ENCODE measurements around the gene MYO6.

MYO6 gene

GRCh38 chr6:75827163-75827562 is 78.1 kb downstream of the MYO6 start:
- no peak for DNase-seq (ENCODE audit: low spot score)

GRCh38 chr6:75830959-75831885 is 82.2 kb downstream of the MYO6 start:
- DNase-seq (ENCODE audit: low spot score) = no peak

GRCh38 chr6:75834447-75834846 is 85.4 kb downstream of the MYO6 start:
- no peak for DNase-seq (ENCODE audit: low spot score)

- DNase-seq (ENCODE audit: low spot score) = no peak
These were observed 93.2 kb downstream of the MYO6 start for GRCh38 chr6:75842191-75842590.

GRCh38 chr6:75842732-75843131 is 93.7 kb downstream of the MYO6 start:
- no peak for DNase-seq (ENCODE audit: low spot score)

- DNase-seq (ENCODE audit: low spot score) = no peak
These were observed 94.4 kb downstream of the MYO6 start for GRCh38 chr6:75843396-75843795.

- no peak for DNase-seq (ENCODE audit: low spot score)
These were observed 99.2 kb downstream of the MYO6 start for GRCh38 chr6:75848274-75848673.

- DNase-seq (ENCODE audit: low spot score) = no peak
These were observed 100.4 kb downstream of the MYO6 start for GRCh38 chr6:75849329-75850025.

GRCh38 chr6:75850026-75850833 is 101.2 kb downstream of the MYO6 start:
- no peak for DNase-seq (ENCODE audit: low spot score)

GRCh38 chr6:75852721-75853120 is 103.7 kb downstream of the MYO6 start:
- no peak for DNase-seq (ENCODE audit: low spot score)

- DNase-seq (ENCODE audit: low spot score) = no peak
These were observed 104.8 kb downstream of the MYO6 start for GRCh38 chr6:75853806-75854205.

- DNase-seq (ENCODE audit: low spot score) = no peak
These were observed 106.0 kb downstream of the MYO6 start for GRCh38 chr6:75855052-75855451.

GRCh38 chr6:75856902-75857301 is 107.9 kb downstream of the MYO6 start:
- DNase-seq (ENCODE audit: low spot score) = no peak

- no peak for DNase-seq (ENCODE audit: low spot score)
These were observed 114.0 kb downstream of the MYO6 start for GRCh38 chr6:75863001-75863400.

- DNase-seq (ENCODE audit: low spot score) = no peak
These were observed 114.7 kb downstream of the MYO6 start for GRCh38 chr6:75863784-75864183.

GRCh38 chr6:75864446-75864845 is 115.4 kb downstream of the MYO6 start:
- no peak for DNase-seq (ENCODE audit: low spot score)

GRCh38 chr6:75870389-75870788 is 121.3 kb downstream of the MYO6 start:
- no peak for DNase-seq (ENCODE audit: low spot score)

- DNase-seq (ENCODE audit: low spot score) = no peak
These were observed 125.2 kb downstream of the MYO6 start for GRCh38 chr6:75874224-75874623.

- DNase-seq (ENCODE audit: low spot score) = no peak
These were observed 127.1 kb downstream of the MYO6 start for GRCh38 chr6:75876152-75876551.

- no peak for DNase-seq (ENCODE audit: low spot score)
These were observed 131.3 kb downstream of the MYO6 start for GRCh38 chr6:75880305-75880704.

- no peak for DNase-seq (ENCODE audit: low spot score)
These were observed 133.7 kb downstream of the MYO6 start for GRCh38 chr6:75882734-75883133.

- DNase-seq (ENCODE audit: low spot score) = no peak
These were observed 135.8 kb downstream of the MYO6 start for GRCh38 chr6:75884822-75885221.

- no peak for DNase-seq (ENCODE audit: low spot score)
These were observed 143.3 kb downstream of the MYO6 start for GRCh38 chr6:75892384-75892783.

All from HuH-7.5 (cell line).